H1 (cell line): ENCODE data around the gene PLCH2. TPM values are rescaled to one million over a fixed set of nuclear protein-coding genes. Genes with fewer than 3 reads are reported as not detected.

Experiments used
- BACH1 ChIP-seq: IDR thresholded peaks from 2 replicates; pipeline ENCODE4 v1.6.1; 2012; ENCODE audit warnings: low read length, improper control_type of control experiment
- EGR1 ChIP-seq: IDR thresholded peaks from 2 replicates; pipeline ENCODE4 v1.6.1; 2011; ENCODE audit warnings: low read depth, low read length, borderline replicate concordance
- GABPA ChIP-seq: IDR thresholded peaks from 2 replicates; pipeline ENCODE4 v1.6.1; 2011; ENCODE audit warnings: mild to moderate bottlenecking, low read length, moderate library complexity, borderline replicate concordance; ENCODE audit not compliant: insufficient read depth
- JUN ChIP-seq: IDR thresholded peaks from 2 replicates; pipeline ENCODE4 v1.6.1; 2011; ENCODE audit warnings: low read depth, mild to moderate bottlenecking, improper control_type of control experiment, low read length
- KDM1A ChIP-seq: fragments of 200-600, 300-600 bp; sonication (generic); IDR thresholded peaks from 2 replicates; pipeline ENCODE4 v1.7.1; 2016; ENCODE audit warnings: mild to moderate bottlenecking, low read length, borderline replicate concordance
- SP4 ChIP-seq: IDR thresholded peaks from 2 replicates; pipeline ENCODE4 v1.6.1; 2012; ENCODE audit warnings: low read length, inconsistent platforms
- TAF7 ChIP-seq: optimal IDR thresholded peaks from 2 replicates; pipeline ENCODE3; 2011; ENCODE audit warnings: low read depth, mild to moderate bottlenecking, inconsistent platforms, low read length, moderate library complexity, borderline replicate concordance
- TEAD4 ChIP-seq: IDR thresholded peaks from 2 replicates; pipeline ENCODE4 v1.6.1; 2012; ENCODE audit warnings: low read depth, low read length, inconsistent platforms, mixed read lengths
- polyA plus RNA-seq, 7 experiments: library from polyadenylated mRNA; depleted of rRNA in 3 of 7; stranded (reverse) in 5 of 7; unstranded in 2 of 7; fragments of >200 nt in 5 of 7; fragments of 200-250 nt in 2 of 7; gene quantifications; 1 replicate in 5 of 7; 2 replicates in 1 of 7; 4 replicates in 1 of 7; pipeline versions ENCODE4 v1.2.1 to v1.2.3, GENCODE V29; 2011 to 2013; ENCODE audit warnings: missing spikeins in 2 of 7, mixed read lengths in 2 of 7
- total RNA-seq: library from RNA; stranded (reverse); fragmentation: NEBNext Ultra II Directional; extraction: Animal tissue kit (Norgen Biotek cat#: 25700); gene quantifications from 2 replicates; pipeline ENCODE4 v1.2.1, GENCODE V29; 2021

The PLCH2 gene
- total and polyA plus RNA-seq, 2 of the 8 experiments (the other 6 are each of a cell fraction or from before 2014, with no cell fraction given), result 0.14 to 0.19 TPM

- TF ChIP-seq KDM1A (no peak), GABPA (no peak), TEAD4 (no peak), TAF7 (no peak), JUN (no peak), EGR1 (no peak), BACH1 (no peak), SP4 (no peak)
These were observed 9.8 kb upstream of the PLCH2 start (continued) for GRCh38 chr1:2466270-2466665.
